NCI-H146 treated with DMSO at 0.1 percent for 48 hours (cell line): ENCODE measurements around the gene GBA2.

Experiments
- DNase-seq: peaks from one replicate; lab custom pipeline; 2025; ENCODE audit not compliant: unreplicated experiment; lab: John Stamatoyannopoulos, UW

GBA2 gene

DNA sequence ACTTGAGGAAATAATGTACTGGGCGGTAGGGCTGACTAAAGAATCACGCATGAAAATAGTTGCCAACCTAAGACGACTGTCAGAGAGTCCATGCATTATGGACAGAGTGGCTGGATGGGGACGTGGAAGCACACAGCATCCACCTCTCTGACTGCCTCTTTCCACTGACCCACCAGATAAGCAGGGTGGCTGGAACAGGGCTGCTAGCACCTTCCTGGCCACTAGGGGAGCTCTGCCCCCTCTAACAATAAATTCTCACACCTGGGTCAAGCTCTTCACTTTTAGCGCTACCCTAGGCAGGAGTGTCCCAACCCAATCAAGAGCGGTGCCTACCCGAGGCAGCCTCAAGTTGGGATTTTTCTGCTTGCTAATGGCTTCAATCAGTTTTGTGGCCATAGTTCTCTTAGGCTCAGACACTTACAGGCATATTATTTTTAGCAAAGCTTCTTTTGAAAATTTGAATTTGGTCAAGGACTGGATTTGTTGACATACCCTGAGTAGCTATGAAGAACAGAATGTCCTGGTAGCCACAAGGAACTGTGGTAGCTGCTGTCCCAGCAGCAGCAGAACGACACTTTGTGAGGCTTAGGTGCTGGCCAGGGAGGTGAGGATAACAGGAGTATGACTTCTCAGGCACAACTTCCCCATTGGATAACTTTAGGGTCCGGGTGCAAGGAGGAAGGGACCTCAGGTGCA is 52.4 kb downstream of the GBA2 start:
- peak; percentile 23 for DNase-seq

DNA sequence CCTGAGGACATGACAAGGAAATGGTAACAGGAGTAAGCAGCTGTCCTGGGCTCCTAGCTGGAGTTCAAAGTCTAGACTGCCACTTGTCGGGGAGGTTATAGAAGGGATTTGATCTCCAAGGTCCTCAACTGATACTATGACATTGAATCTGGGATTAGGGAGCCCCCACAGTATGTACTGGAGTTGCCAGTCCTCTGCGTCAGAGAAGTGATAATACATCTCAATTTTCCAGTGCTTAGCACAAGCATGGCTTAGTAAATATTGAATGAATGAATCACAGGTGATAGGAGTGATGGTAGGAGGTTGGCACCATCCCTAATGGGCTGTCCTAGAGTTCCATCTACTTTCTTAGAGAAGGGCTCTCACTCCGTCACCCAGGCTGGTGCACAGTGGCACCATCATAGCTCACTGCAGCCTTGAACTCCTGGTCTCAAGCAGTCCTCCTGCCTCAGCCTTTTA is 53.1 kb downstream of the GBA2 start:
- no peak for DNase-seq

DNA sequence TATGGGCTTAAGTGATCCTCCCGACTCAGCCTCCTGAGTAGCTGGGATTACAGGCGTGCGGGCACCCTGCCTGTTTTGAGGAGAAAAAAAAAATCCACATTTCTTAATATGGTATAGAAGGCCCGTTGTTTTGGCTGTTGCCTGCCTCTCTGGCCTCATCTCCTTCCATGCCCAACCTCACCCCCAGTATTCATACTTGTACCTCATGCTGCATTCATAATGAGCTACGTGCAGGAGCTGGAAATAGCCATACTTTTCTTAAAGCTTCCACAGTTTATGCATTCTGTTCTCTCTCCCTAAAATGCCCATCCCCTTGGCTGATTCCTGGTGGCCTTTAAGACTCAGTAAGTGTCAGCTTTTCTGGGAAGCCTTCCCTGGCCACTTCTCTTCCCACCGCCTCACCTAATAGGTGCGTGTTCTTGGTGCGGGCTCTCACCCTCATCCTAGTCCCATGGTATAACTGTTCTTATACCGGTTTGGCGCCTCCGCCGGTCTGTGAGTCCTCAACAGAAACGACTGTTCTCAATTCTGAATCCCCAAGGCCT is 57.2 kb downstream of the GBA2 start:
- DNase-seq = no peak

DNA sequence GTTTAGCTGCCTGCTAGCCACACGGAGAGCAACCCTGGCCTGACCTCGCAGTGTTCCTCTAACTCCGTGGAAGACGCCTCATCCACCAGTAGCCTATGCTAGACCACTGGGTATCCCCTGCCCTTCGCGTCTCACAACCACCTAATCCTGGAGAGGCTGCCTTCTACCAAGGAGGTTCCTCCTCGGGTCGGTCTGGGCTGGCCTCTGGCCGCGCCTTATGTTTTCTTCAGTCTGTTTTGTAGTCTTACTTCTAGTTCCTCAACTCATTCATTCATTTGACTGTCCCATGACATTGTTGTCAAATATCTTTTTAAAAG is 57.7 kb downstream of the GBA2 start:
- DNase-seq = no peak

DNA sequence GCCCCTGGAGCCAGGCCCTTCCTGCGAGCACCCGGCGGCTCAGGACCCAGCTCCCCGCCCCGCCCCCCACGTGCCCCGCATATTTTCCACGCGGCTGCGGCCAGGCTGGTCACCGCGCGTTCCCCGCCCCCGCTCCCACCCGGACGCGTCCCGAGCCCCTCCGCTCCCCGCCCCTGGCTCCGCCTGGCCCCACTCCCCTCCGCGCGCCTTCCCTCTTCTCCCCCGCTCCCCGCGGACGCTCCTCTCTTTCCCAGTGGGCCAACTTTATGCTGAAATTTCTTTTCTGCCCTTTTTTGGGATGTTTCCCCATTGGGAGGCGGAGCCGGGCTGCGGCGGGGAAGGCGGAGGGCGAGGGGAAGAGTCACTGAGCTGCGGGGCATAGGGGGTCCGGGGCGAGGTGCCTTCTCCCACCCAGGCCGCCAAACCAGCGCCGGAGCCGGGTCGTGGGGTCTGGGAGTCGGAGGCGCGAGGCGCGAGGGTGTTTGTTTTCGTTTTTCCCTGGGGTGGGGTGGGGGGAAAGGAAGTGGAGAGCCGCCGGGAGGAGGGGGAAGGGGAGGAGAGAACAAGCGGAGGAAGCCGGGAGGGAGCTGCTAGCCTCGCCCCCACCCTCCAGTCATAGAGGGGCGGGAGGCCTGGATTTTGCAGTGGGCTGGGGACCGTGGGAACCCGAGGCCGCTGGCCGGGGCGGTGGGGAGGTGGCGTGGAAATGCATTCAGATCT is 58.3 kb downstream of the GBA2 start:
- DNase-seq = no peak

DNA sequence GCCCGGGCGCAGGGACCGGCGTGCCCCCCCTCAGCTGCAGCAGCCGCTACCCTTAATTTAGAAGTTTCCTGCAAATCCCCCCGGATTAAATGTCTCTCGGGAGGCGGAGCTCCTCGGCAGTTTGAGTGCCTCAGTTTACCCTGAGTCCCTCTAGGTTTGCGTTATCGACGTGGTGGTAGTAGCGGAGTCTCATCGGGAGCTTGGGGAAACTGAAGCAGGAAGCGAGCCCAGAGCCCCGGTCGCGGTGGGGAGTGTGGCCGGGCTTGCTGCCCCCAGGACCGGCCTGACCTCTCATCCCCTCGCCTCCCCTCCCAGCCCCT is 58.8 kb downstream of the GBA2 start:
- DNase-seq = no peak

DNA sequence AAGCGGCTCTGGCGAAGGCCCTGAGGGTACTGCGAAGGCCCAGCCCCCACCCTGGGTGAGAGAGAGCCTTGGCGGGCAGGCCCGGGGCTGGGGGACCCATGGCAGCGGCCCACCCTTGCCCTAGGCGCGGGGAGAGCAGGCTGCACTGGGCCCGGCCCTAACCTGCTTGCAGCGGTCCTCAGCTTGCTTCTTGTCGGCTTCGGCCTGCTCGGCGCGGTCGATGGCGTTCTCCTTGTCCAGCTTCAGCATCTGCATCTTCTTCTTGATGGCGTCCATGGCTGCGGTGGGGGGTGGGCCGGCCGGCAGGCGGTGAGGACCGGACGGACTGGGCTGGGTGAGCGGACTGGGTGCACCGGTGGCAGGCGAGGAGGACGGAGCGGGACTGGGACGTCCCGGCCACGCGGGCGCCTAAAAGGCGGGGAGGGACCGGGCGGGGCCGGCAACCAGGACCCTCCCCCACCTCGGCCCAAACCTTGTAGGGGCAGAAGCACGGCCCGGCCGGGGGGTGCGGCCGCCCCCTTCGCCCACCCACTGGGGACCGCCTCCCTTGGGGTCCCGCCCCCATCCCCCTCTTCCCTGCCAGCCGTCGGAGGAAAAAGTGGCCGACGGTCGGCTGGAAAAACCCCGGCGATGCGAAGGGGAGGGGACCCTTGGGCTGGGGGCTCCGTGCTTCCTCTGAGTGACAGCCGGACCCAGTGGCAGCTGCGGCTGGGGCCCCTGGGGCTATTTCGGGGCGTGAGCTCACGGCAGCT is 59.3 kb downstream of the GBA2 start, which contains the start of gene TPM2:
Gene TPM2, minus strand, starts transcription at position 384 of the 752 bp plus-strand sequence. Its CDS starts 108 bp downstream, at position 276.
- no peak for DNase-seq

DNA sequence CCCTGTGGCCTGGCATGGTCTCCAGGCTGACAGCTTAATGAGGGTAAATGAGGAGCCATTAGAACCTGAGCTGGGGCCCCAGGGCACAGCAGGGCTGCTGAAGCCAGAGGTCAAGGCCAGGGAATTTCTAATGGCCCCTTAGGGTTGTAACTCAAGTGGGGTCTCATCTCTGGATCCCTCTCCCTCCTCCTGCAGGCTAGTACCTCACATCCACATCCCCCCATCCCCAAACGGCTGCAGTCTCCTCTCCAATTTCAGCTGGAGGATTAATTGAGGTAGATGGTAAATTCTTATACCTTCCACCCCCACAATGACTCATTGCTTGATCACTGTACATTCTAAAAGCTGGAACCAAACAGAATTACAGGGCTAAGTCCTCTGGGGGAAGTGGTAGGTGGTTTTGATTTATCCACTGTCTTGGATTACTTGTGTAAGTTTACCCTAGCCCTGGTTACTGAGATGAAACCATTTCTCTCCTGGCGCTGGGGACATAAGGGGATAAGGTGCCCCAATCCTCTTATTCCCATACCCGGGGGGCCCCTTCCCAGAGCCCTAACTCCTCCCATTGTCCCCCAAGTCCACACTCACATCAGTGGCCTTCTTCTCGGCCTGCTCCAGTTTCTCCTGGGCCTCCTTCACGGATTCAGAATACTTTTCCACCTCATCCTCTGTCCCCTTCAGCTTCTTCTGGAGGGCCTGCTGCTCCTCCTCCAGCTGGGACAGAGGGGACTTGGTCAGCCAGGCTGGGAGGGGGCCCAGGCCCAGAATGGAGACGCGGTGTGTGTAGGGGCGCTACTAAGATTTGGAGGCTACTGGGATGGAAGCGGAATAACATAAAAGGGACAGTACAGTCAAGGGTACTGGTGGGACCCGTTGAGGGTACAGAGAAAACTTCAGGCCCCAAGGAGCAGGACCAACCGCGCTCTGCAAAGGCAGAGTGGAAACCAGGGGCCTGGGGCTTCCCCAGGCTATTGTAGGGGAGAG is 60.2 kb downstream of the GBA2 start:
- DNase-seq = no peak

DNA sequence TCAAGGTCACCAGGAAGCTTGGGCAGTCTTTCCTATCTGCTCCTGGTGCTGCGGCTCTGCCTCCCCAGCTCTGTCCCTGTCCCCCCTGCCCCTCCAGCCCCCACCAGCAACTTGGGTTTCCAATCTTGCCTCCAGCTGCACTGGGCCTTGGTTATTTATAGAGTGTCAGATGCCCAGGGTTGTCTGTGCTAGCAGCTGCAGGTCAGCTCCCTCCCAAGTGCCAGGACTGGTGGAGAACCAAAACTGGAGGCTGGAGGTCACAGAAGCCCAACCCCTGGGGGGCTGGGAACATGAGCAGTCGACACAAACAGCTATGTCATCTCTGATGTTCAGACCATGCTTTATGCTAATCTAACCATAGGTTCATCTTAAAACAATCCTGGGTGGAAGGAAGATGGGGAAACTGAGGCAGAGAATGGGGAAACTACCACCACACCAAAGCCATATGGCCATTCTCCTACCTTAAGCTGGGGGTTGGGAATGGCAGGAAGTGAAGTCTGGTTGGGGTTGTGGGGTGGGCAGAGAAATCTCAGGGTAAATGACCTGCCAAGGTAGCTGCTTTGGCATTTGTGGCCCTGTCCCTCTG is 61.0 kb downstream of the GBA2 start:
- DNase-seq = no peak

DNA sequence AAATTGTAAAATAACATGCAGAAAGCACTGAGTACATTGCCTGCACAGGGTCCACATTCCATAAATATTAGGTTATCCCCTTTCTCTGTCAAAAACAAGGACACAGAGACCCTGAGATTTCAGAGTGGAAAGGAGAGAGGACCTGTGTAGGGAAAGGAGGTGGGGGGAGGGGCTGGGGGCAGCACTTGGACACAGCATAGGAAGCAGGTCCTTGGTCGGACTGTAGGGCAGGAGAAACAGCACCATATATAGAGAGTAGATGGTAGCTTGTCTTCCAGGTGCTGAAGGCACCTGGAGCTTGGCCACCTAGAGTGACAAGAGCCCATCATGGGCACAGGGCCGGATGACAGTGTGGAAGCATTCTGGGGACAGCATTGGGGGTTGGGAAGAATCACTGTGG is 61.7 kb downstream of the GBA2 start:
- DNase-seq = no peak
